Activated CD4-positive, alpha-beta T cell treated with anti-CD3 and anti-CD28 coated beads for 24 hours (primary cell): ENCODE measurements around the gene RRAD.
A peak's percentile ranks its signal among the peaks of the same experiment; 100 is the strongest.

Experiments
- DNase-seq, 2 donors: peaks; one replicate each; pipeline ENCODE4 v3.0.0-alpha.2; 2020; ENCODE audit warnings: low read depth in 2 of 2

Gene RRAD

GRCh38 chr16:66917741-66918140 lies 7.6 kb downstream of the RRAD start:
- DNase-seq, result no peak

GRCh38 chr16:66916518-66916917 lies 8.8 kb downstream of the RRAD start:
- DNase-seq, result no peak

- DNase-seq, result no peak
These were observed 10.3 kb downstream of the RRAD start for GRCh38 chr16:66915041-66915440.

GRCh38 chr16:66914541-66914940 lies 10.8 kb downstream of the RRAD start:
- DNase-seq, result no peak

GRCh38 chr16:66913711-66914110 lies 11.6 kb downstream of the RRAD start:
- DNase-seq, result no peak

- DNase-seq, result no peak
These were observed 12.3 kb downstream of the RRAD start for GRCh38 chr16:66913081-66913480.

GRCh38 chr16:66911801-66912200 lies 13.5 kb downstream of the RRAD start:
- DNase-seq, result no peak

- DNase-seq, result no peak
These were observed 14.2 kb downstream of the RRAD start for GRCh38 chr16:66911112-66911511.

GRCh38 chr16:66910175-66910940 lies 15.0 kb downstream of the RRAD start:
- DNase-seq, result no peak

- DNase-seq, result no peak
These were observed 16.4 kb downstream of the RRAD start for GRCh38 chr16:66908762-66909559.

- no peak for DNase-seq
These were observed 17.2 kb downstream of the RRAD start for GRCh38 chr16:66908116-66908515.

- DNase-seq, result no peak
These were observed 18.2 kb downstream of the RRAD start for GRCh38 chr16:66906916-66907836.

GRCh38 chr16:66905633-66906539 lies 19.4 kb downstream of the RRAD start:
- DNase-seq, result peak in 1 of 2 donors; percentile 25

GRCh38 chr16:66904846-66905632 lies 20.3 kb downstream of the RRAD start:
- DNase-seq, result no peak

- no peak for DNase-seq
These were observed 20.9 kb downstream of the RRAD start for GRCh38 chr16:66904428-66904845.

GRCh38 chr16:66903544-66904427 lies 21.5 kb downstream of the RRAD start:
- no peak for DNase-seq

GRCh38 chr16:66902648-66903543 lies 22.4 kb downstream of the RRAD start:
- no peak for DNase-seq

- no peak for DNase-seq
These were observed 23.7 kb downstream of the RRAD start for GRCh38 chr16:66901626-66902025.
